AG04450 (cell line): Measurements from ENCODE around the gene CASQ1. TPM values are rescaled to one million over a fixed set of nuclear protein-coding genes. Genes with fewer than 3 reads are reported as not detected.
A peak's percentile ranks its signal among the peaks of the same experiment; 100 is the strongest.

Experiments
- CTCF ChIA-PET: fragments of 300-600, 350-600 bp; formaldehyde crosslinking; extraction: SDS; loops from one replicate; lab custom pipeline; 2022; ENCODE audit warnings: antibody characterized with exemption, inconsistent platforms; lab: Charles Lee
- POLR2A ChIA-PET: fragments of 350-600 bp; formaldehyde crosslinking; extraction: SDS; loops from one replicate; lab custom pipeline; 2021; ENCODE audit warnings: antibody characterized with exemption, inconsistent platforms; lab: Yijun Ruan, JAX
- DNase-seq: peaks from one replicate; pipeline ENCODE4 v3.0.0-alpha.2; 2011; ENCODE audit warnings: low read depth, low spot score
- H3K27ac ChIP-seq: one replicate; pipeline ENCODE4 v1.5.1; 2012; ENCODE audit warnings: low read depth, low read length, control low read depth
- H3K27me3 ChIP-seq: one replicate; pipeline ENCODE4 v1.6.0; 2012; ENCODE audit warnings: low read length; ENCODE audit not compliant: control insufficient read depth, insufficient read depth
- H3K4me3 ChIP-seq: 2 replicates; pipeline ENCODE4 v1.5.1; 2011; ENCODE audit warnings: mild to moderate bottlenecking, low read depth, low read length, control low read depth
- H3K9me3 ChIP-seq: 2 replicates; pipeline ENCODE4 v1.5.1; 2012; ENCODE audit warnings: low read length; ENCODE audit not compliant: control insufficient read depth, insufficient read depth
- CTCF ChIP-seq: IDR thresholded peaks from 2 replicates; pipeline ENCODE4 v1.5.1; 2011; ENCODE audit warnings: low read depth, low read length, control low read depth, inconsistent platforms
- polyA plus RNA-seq: library from polyadenylated mRNA; depleted of rRNA; stranded (reverse); fragments of >200 nt; gene quantifications from 2 replicates; pipeline ENCODE4 v1.2.3, GENCODE V29; 2011

CASQ1 gene
- polyA plus RNA-seq, 1 experiment, result 0.17 TPM

GRCh38 chr1:160204526-160205241 is 14.3 kb downstream of the CASQ1 start:
- TF ChIP-seq CTCF, result no peak
- Histone ChIP-seq H3K9me3 (peaks cover 2% of the 10 kb centered on the region; the same call in 1 of the 2 replicates), H3K4me3 (peak overlapping the region; percentile 43), H3K27me3 (no peaks in the 10 kb centered on the region), H3K27ac (peak overlapping the region; percentile 52)
- DNase-seq, result no peak
- ChIA-PET CTCF (interaction anchor here (0.6 to 9.2 kb wide), 6 partner anchors 12 to 157 kb away, joined by 4 to 130 read pairs (median 8); no protein-coding TSS in a partner anchor), POLR2A (no interaction called here)

GRCh38 chr1:160205242-160206035 is 15.1 kb downstream of the CASQ1 start, which contains the start of gene PEA15:
PEA15 (plus strand) TSS chr1:160205384; CDS start chr1:160211545, 6,161 bp downstream.
- no peaks in the 10 kb centered on the region for H3K27me3 ChIP-seq
- H3K27ac ChIP-seq, result peak within 1 kb of the TSS; percentile 75
- ChIA-PET POLR2A (interaction anchor here (0.7 kb wide), 1 partner anchor 12 kb away, joined by 3 read pairs; no protein-coding TSS in a partner anchor), CTCF (interaction anchor here (1.1 to 9.2 kb wide), 6 partner anchors 13 to 120 kb away, joined by 4 to 130 read pairs (median 5); no protein-coding TSS in a partner anchor)
- peak within 1 kb of the TSS; percentile 95 for H3K4me3 ChIP-seq
- TF ChIP-seq CTCF, result no peak
- DNase-seq, result no peak
- H3K9me3 ChIP-seq, result peaks cover 2% of the 10 kb centered on the region; the same call in 1 of the 2 replicates

GRCh38 chr1:160206036-160206389 is 15.6 kb downstream of the CASQ1 start:
- no peak for DNase-seq
- peak overlapping the region; percentile 75 for H3K27ac ChIP-seq
- peaks cover 2% of the 10 kb centered on the region; the same call in 1 of the 2 replicates for H3K9me3 ChIP-seq
- TF ChIP-seq CTCF, result no peak
- CTCF ChIA-PET, result interaction anchor here (1.1 to 9.2 kb wide), 5 partner anchors 13 to 105 kb away, joined by 4 to 130 read pairs (median 6); no protein-coding TSS in a partner anchor
- peak overlapping the region; percentile 95 for H3K4me3 ChIP-seq
- no peaks in the 10 kb centered on the region for H3K27me3 ChIP-seq
- POLR2A ChIA-PET, result interaction anchor here (0.7 to 1.0 kb wide), 3 partner anchors 12 to 56 kb away, joined by 3 read pairs; partner anchors contain the start of gene DCAF8

GRCh38 chr1:160206421-160207117 is 16.2 kb downstream of the CASQ1 start:
- Histone ChIP-seq H3K27me3 (no peaks in the 10 kb centered on the region), H3K27ac (peak overlapping the region; percentile 75), H3K4me3 (peak overlapping the region; percentile 95), H3K9me3 (peaks cover 2% of the 10 kb centered on the region; the same call in 1 of the 2 replicates)
- peak; percentile 70 for DNase-seq
- ChIA-PET POLR2A (interaction anchor here (0.8 to 1.0 kb wide), 2 partner anchors 13 to 56 kb away, joined by 3 read pairs; partner anchors contain the start of gene DCAF8), CTCF (interaction anchor here (0.6 to 9.2 kb wide), 6 partner anchors 13 to 46 kb away, joined by 3 to 130 read pairs (median 8); no protein-coding TSS in a partner anchor)
- TF ChIP-seq CTCF, result no peak
